GM12878 (cell line): Measurements from ENCODE around the gene MACROD2. TPM values are rescaled to one million over a fixed set of nuclear protein-coding genes. Genes with fewer than 3 reads are reported as not detected.
A peak's percentile ranks its signal among the peaks of the same experiment; 100 is the strongest.

ENCODE experiments used
- ATAC-seq: fragments of 200-7000 bp; cut with Tn5 transposase; 3 replicates; pipeline ENCODE4 v1.9.1; 2020; ENCODE audit warnings: mild to moderate bottlenecking, moderate library complexity
- BruUV-seq: library from RNA; stranded (reverse); fragments of 400-500 nt; replicated peaks from 2 replicates; lab custom pipeline; 2021; lab: Mats Ljungman, UMichigan
- CTCF ChIA-PET: fragments of 300-600 bp; sonication (Branson Sonifier 250); formaldehyde crosslinking; extraction: SDS; loops from one replicate; lab custom pipeline; 2021; ENCODE audit warnings: inconsistent platforms; lab: Yijun Ruan, JAX
- POLR2A ChIA-PET: fragments of 350-600 bp; formaldehyde crosslinking; extraction: SDS; loops from one replicate; lab custom pipeline; 2021; ENCODE audit warnings: inconsistent platforms; lab: Charles Lee
- RAD21 ChIA-PET: fragments of 300-600 bp; sonication (Branson Sonifier 250); formaldehyde crosslinking; loops from one replicate; lab custom pipeline; 2023; ENCODE audit warnings: antibody characterized with exemption; ENCODE audit not compliant: unreplicated experiment; lab: Charles Lee
- SMC1A ChIA-PET: fragments of 300-600 bp; sonication (Branson Sonifier 250); formaldehyde crosslinking; loops from one replicate; lab custom pipeline; 2023; ENCODE audit not compliant: unreplicated experiment, uncharacterized antibody; lab: Charles Lee
- DNase-seq: peaks from one replicate; pipeline ENCODE4 v3.0.0-alpha.2; 2011; ENCODE audit warnings: low read depth, low spot score
- FAIRE-seq: peaks from 3 replicates; lab custom pipeline; 2011; peaks lifted over from hg19 to GRCh38; lab: Jason Lieb, UNC
- H2AFZ ChIP-seq: 2 replicates; pipeline ENCODE4 v1.6.0; 2011; ENCODE audit warnings: low read depth, low read length, control low read depth; ENCODE audit not compliant: control insufficient read depth
- H3K27ac ChIP-seq: 2 replicates; pipeline ENCODE4 v1.5.1; 2011; ENCODE audit warnings: control low read depth; ENCODE audit not compliant: control insufficient read depth, insufficient read depth
- H3K27me3 ChIP-seq, 2 experiments: replicated peaks in 1 of 2; 2 replicates each; pipeline versions ENCODE4 v1.6.0 to v1.6.1; 2011; ENCODE audit warnings: low read length in 1 of 2; ENCODE audit not compliant: control insufficient read depth in 2 of 2, insufficient read depth in 2 of 2
- H3K36me3 ChIP-seq, 2 experiments: 2 replicates each; pipeline ENCODE4 v1.5.1; 2011; ENCODE audit warnings: low read length in 1 of 2; ENCODE audit not compliant: control insufficient read depth in 2 of 2, insufficient read depth in 2 of 2
- H3K4me1 ChIP-seq: 2 replicates; pipeline ENCODE4 v1.6.1; 2011; ENCODE audit warnings: mild to moderate bottlenecking, low read length, moderate library complexity, mixed read lengths; ENCODE audit not compliant: control insufficient read depth, insufficient read depth
- H3K4me2 ChIP-seq: 2 replicates; pipeline ENCODE4 v1.6.0; 2011; ENCODE audit warnings: control low read depth; ENCODE audit not compliant: control insufficient read depth, insufficient read depth
- H3K4me3 ChIP-seq: fragments of 200-600 bp; sonication (generic); 2 replicates; pipeline ENCODE4 v1.5.1; 2016
- H3K79me2 ChIP-seq: 2 replicates; pipeline ENCODE4 v1.6.0; 2011; ENCODE audit warnings: low read length; ENCODE audit not compliant: control insufficient read depth, insufficient read depth
- H3K9ac ChIP-seq: 2 replicates; pipeline ENCODE4 v1.8.0; 2011; ENCODE audit warnings: low read length, control low read depth, mixed read lengths; ENCODE audit not compliant: control insufficient read depth, insufficient read depth
- H3K9me3 ChIP-seq: replicated peaks from 3 replicates; pipeline ENCODE4 v1.5.1; 2011; ENCODE audit warnings: mild to moderate bottlenecking, low read length; ENCODE audit not compliant: control insufficient read depth, insufficient read depth
- H4K20me1 ChIP-seq: 2 replicates; pipeline ENCODE4 v1.6.0; 2011; ENCODE audit not compliant: control insufficient read depth, insufficient read depth
- BACH1 ChIP-seq: fragments of 450-650 bp; IDR thresholded peaks from 2 replicates; pipeline ENCODE4 v1.6.1; 2017; ENCODE audit warnings: mild to moderate bottlenecking, borderline replicate concordance
- CHD1 ChIP-seq: IDR thresholded peaks from 2 replicates; pipeline ENCODE4 v1.6.1; 2012; ENCODE audit warnings: low read depth, low read length, improper control_type of control experiment
- DPF2 ChIP-seq: fragments of 450-650 bp; IDR thresholded peaks from 2 replicates; pipeline ENCODE4 v1.6.1; 2017; ENCODE audit warnings: mild to moderate bottlenecking
- EP300 ChIP-seq, 2 experiments: fragments of 150-350 bp in 1 of 2; IDR thresholded peaks; 2 replicates each; pipeline ENCODE4 v1.6.1; 2011 to 2012; ENCODE audit warnings: low read depth in 2 of 2, low read length in 2 of 2, borderline replicate concordance in 1 of 2, improper control_type of control experiment in 1 of 2, inconsistent platforms in 1 of 2; ENCODE audit not compliant: control insufficient read depth in 1 of 2
- ESRRA ChIP-seq: IDR thresholded peaks from 2 replicates; pipeline ENCODE4 v1.6.1; 2012; ENCODE audit warnings: mild to moderate bottlenecking, low read length, improper control_type of control experiment
- POLR2AphosphoS2 ChIP-seq: IDR thresholded peaks from 2 replicates; pipeline ENCODE4 v1.6.1; 2011; ENCODE audit warnings: low read depth, mild to moderate bottlenecking, low read length, improper control_type of control experiment, moderate library complexity
- RB1 ChIP-seq: fragments of 450-650 bp; formaldehyde crosslinking; IDR thresholded peaks from 2 replicates; pipeline ENCODE4 v1.6.1; 2017; ENCODE audit warnings: mild to moderate bottlenecking, borderline replicate concordance
- RELA ChIP-seq: fragments of 450-650 bp; IDR thresholded peaks from 2 replicates; pipeline ENCODE4 v1.8.0; 2014; ENCODE audit warnings: borderline replicate concordance; ENCODE audit not compliant: partially characterized antibody
- RFX5 ChIP-seq: IDR thresholded peaks from 2 replicates; pipeline ENCODE4 v1.6.1; 2011; ENCODE audit warnings: low read depth, low read length, improper control_type of control experiment
- ZNF207 ChIP-seq: fragments of 450-650 bp; IDR thresholded peaks from 2 replicates; pipeline ENCODE4 v1.6.1; 2014; ENCODE audit warnings: antibody characterized with exemption, mild to moderate bottlenecking, borderline replicate concordance
- ZSCAN29 ChIP-seq: fragments of 450-650 bp; IDR thresholded peaks from 2 replicates; pipeline ENCODE4 v1.6.1; 2017; ENCODE audit warnings: mild to moderate bottlenecking, moderate library complexity
- WGBS: methylation state at CpG from one replicate; pipeline ENCODE4 v1.1.6; 2016; ENCODE audit warnings: low lambda C conversion rate; ENCODE audit not compliant: insufficient replicate concordance, insufficient coverage; ENCODE audit errors: missing lambda C conversion rate; 5-methylcytosine and 5-hydroxymethylcytosine counted together
- in situ Hi-C: fragments of 300-500 bp; cut with MboI; formaldehyde crosslinking; loops from 9 replicates; pipeline ENCODE4 v1.14.3; 2018; ENCODE audit warnings: mixed read lengths
- intact Hi-C: fragments of 100-400 bp; cut with micrococcal nuclease; formaldehyde crosslinking; loops from one replicate; pipeline ENCODE4 v1.14.2; 2022; ENCODE audit not compliant: unreplicated experiment
- polyA plus RNA-seq, 11 experiments: library from polyadenylated mRNA; depleted of rRNA in 4 of 11; unstranded in 6 of 11; stranded (reverse) in 5 of 11; fragments of >200 nt; fragmentation: Nextera tagmentation in 4 of 11; fragmentation: Illumina TruSeq in 1 of 11; extraction: Ambion mirVana in 4 of 11; extraction: Trizol in 1 of 11; gene quantifications; 1 replicate in 1 of 11; 2 replicates in 10 of 11; pipeline versions ENCODE4 v1.2.1 to v1.2.3, GENCODE V29; 2011 to 2016; ENCODE audit warnings: inconsistent platforms in 2 of 11, missing spikeins in 2 of 11, low read depth in 1 of 11
- total RNA-seq, 4 experiments: library from RNA; depleted of rRNA in 3 of 4; stranded (reverse); fragments of >200 nt in 3 of 4; fragmentation: Illumina TruSeq in 1 of 4; extraction: Trizol in 1 of 4; gene quantifications; 2 replicates each; pipeline versions ENCODE4 v1.2.1 to v1.2.3, GENCODE V29; 2013 to 2021
- TF ChIP-seq, protein P1 (sequence below): fragments of 450-650 bp; IDR thresholded peaks from 2 replicates; pipeline ENCODE4 v1.6.1; 2014; ENCODE audit warnings: mild to moderate bottlenecking
- TF ChIP-seq, protein P2 (sequence below): IDR thresholded peaks from 2 replicates; pipeline ENCODE4 v1.6.1; 2012; ENCODE audit warnings: low read depth, low read length, improper control_type of control experiment
- TF ChIP-seq, protein P3 (sequence below): fragments of 450-650 bp; IDR thresholded peaks from 2 replicates; pipeline ENCODE4 v1.6.1; 2017; ENCODE audit warnings: borderline replicate concordance

MACROD2 gene
- total and polyA plus RNA-seq, 10 of the 15 experiments (the other 5 are each of a cell fraction or from before 2014, with no cell fraction given) = 1.1 to 21.5 (median 2.2) TPM

DNA sequence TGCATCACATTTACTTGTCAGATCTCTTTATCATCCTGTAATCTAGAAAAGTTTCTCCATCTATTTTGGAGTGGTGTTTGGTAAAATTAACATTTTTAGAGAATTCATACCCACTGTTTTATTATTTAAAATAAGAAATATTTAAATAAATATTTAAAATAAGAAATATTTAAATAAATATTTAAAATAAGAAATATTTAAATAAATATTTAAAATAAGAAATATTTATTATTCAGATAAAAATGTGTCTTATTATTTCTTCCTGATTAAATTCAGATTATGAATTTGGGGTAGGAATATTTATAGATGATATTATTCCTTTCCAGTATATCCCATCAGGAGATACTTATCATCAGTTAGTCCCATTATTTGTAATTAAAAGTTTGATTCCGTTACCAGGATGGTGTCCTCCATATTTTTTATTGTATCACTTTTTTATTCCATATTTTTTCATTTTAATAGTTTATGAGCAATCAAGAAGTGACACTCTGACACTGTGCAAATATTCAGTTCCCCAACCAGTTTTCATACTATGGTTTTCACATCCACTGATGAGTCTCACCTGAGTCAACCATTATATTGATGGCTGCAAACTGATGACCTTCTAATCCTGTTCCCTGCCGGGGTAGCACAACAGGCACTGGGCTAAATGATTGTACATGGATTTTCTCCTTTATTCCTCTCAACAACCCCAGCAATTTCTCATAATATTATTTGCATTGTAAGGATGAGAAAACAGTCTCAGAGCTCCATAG lies 1555.0 kb downstream of the MACROD2 start:
- DNase-seq (no peak), FAIRE-seq (peak; percentile 31), ATAC-seq (no peak)
- ChIA-PET CTCF (no interaction called here), POLR2A (no interaction called here), SMC1A (no interaction called here), RAD21 (no interaction called here)
- in situ Hi-C loops = no loop called here
- no TSS peak for BruUV-seq
- H3K4me2 ChIP-seq = no peak overlapping the region
- no peak overlapping the region for H3K4me3 ChIP-seq
- no peak overlapping the region for H2AFZ ChIP-seq
- no peak overlapping the region for H3K9ac ChIP-seq
- H3K27me3 ChIP-seq = no peaks in the 10 kb centered on the region
- TF ChIP-seq BACH1 (no peak), POLR2AphosphoS2 (no peak), RFX5 (no peak), RB1 (no peak), EP300 (IDR thresholded peaks at IDR 0.05; ENCODE audit: borderline replicate concordance in 1 of 2, control insufficient read depth in 1 of 2, low read depth in 2 of 2, low read length in 2 of 2) (no peak)
- no peaks in the 10 kb centered on the region for H3K36me3 ChIP-seq
- intact Hi-C loops = no loop called here
- WGBS = 50% methylated on average over 2 of the region's 2 CpGs
- no peaks in the 10 kb centered on the region for H3K4me1 ChIP-seq
- peaks cover 2% of the 10 kb centered on the region; the same call in 2 of the 3 replicates for H3K9me3 ChIP-seq
- no peaks in the 10 kb centered on the region for H4K20me1 ChIP-seq
- H3K79me2 ChIP-seq = no peaks in the 10 kb centered on the region
- H3K27ac ChIP-seq = no peak overlapping the region

DNA sequence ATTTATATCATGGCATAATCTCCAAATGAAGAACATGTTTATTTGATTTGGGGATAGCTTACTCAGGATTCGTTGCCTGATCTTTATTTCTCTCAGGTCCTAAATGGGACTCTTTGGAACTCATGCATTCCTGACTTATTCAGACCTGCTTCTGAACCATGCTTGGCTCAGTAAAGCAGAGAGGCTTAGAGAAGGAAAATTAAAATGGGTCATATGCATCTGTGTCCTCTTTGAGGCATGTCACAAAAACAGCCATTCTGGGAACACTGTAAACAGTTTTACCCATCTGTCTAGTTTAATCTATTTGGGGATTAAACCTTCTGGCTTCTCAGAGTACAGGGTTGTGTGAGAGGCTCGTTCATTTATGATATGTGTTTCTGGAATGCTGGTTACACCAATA lies 1560.6 kb downstream of the MACROD2 start:
- ChIA-PET SMC1A (no interaction called here), RAD21 (no interaction called here), POLR2A (no interaction called here), CTCF (no interaction called here)
- Histone ChIP-seq H3K27me3 (no peaks in the 10 kb centered on the region), H3K9ac (no peak overlapping the region), H3K36me3 (no peaks in the 10 kb centered on the region), H2AFZ (no peak overlapping the region), H3K9me3 (peaks cover 2% of the 10 kb centered on the region; the same call in 1 of the 3 replicates), H3K4me3 (no peak overlapping the region), H3K79me2 (no peaks in the 10 kb centered on the region), H3K4me2 (no peak overlapping the region), H4K20me1 (no peaks in the 10 kb centered on the region), H3K4me1 (no peaks in the 10 kb centered on the region), H3K27ac (no peak overlapping the region)
- ATAC-seq (no peak), DNase-seq (no peak), FAIRE-seq (no peak)
- in situ Hi-C loops = no loop called here
- WGBS = 0% methylated on average over 2 of the region's 2 CpGs
- intact Hi-C loops = no loop called here
- BruUV-seq = no TSS peak
- TF ChIP-seq ESRRA (no peak), DPF2 (no peak), ZSCAN29 (no peak), CHD1 (no peak), POLR2AphosphoS2 (no peak), ZNF207 (no peak), RELA (no peak)
- TF ChIP-seq, protein P1, sequence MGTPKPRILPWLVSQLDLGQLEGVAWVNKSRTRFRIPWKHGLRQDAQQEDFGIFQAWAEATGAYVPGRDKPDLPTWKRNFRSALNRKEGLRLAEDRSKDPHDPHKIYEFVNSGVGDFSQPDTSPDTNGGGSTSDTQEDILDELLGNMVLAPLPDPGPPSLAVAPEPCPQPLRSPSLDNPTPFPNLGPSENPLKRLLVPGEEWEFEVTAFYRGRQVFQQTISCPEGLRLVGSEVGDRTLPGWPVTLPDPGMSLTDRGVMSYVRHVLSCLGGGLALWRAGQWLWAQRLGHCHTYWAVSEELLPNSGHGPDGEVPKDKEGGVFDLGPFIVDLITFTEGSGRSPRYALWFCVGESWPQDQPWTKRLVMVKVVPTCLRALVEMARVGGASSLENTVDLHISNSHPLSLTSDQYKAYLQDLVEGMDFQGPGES = no peak
- TF ChIP-seq, protein P2, sequence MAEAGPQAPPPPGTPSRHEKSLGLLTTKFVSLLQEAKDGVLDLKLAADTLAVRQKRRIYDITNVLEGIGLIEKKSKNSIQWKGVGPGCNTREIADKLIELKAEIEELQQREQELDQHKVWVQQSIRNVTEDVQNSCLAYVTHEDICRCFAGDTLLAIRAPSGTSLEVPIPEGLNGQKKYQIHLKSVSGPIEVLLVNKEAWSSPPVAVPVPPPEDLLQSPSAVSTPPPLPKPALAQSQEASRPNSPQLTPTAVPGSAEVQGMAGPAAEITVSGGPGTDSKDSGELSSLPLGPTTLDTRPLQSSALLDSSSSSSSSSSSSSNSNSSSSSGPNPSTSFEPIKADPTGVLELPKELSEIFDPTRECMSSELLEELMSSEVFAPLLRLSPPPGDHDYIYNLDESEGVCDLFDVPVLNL = no peak
- TF ChIP-seq, protein P3, sequence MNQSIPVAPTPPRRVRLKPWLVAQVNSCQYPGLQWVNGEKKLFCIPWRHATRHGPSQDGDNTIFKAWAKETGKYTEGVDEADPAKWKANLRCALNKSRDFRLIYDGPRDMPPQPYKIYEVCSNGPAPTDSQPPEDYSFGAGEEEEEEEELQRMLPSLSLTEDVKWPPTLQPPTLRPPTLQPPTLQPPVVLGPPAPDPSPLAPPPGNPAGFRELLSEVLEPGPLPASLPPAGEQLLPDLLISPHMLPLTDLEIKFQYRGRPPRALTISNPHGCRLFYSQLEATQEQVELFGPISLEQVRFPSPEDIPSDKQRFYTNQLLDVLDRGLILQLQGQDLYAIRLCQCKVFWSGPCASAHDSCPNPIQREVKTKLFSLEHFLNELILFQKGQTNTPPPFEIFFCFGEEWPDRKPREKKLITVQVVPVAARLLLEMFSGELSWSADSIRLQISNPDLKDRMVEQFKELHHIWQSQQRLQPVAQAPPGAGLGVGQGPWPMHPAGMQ = no peak
